Bronchial epithelial cell (primary cell): ENCODE data around the gene GADL1. TPM values are rescaled to one million over a fixed set of nuclear protein-coding genes. Genes with fewer than 3 reads are reported as not detected.

Experiments used
- DNase-seq: peaks from one replicate; pipeline ENCODE4 v3.0.0-alpha.2; 2010; ENCODE audit warnings: low read depth
- FAIRE-seq: peaks from 2 replicates; lab custom pipeline; 2011; peaks lifted over from hg19 to GRCh38; lab: Jason Lieb, UNC
- H3K27me3 ChIP-seq: 2 replicates; pipeline ENCODE4 v1.5.1; 2011; ENCODE audit warnings: low read length; ENCODE audit not compliant: control insufficient read depth, insufficient read depth
- H3K36me3 ChIP-seq: 2 replicates; pipeline ENCODE4 v1.5.1; 2011; ENCODE audit warnings: low read length; ENCODE audit not compliant: control insufficient read depth, insufficient read depth
- H3K4me3 ChIP-seq: 2 replicates; pipeline ENCODE4 v1.5.1; 2011; ENCODE audit warnings: mild to moderate bottlenecking, low read depth, low read length, control low read depth
- total RNA-seq: library from RNA; depleted of rRNA; stranded (reverse); fragments of >200 nt; gene quantifications from 2 replicates; pipeline ENCODE4 v1.2.1, GENCODE V29; 2014
- TF ChIP-seq, protein P1 (sequence below): IDR thresholded peaks from 2 replicates; pipeline ENCODE4 v1.5.1; 2011; ENCODE audit warnings: mild to moderate bottlenecking, moderate library complexity, low read length, control low read depth, inconsistent platforms; ENCODE audit not compliant: insufficient read depth, severe bottlenecking

GADL1 gene
- total RNA-seq, 1 donor from 2014 or later, result not detected

GRCh38 chr3:30779686-30780287 lies 114.7 kb downstream of the GADL1 start:
- DNase-seq, result peak; percentile 28
- no peak overlapping the region for H3K4me3 ChIP-seq
- TF ChIP-seq, protein P1, sequence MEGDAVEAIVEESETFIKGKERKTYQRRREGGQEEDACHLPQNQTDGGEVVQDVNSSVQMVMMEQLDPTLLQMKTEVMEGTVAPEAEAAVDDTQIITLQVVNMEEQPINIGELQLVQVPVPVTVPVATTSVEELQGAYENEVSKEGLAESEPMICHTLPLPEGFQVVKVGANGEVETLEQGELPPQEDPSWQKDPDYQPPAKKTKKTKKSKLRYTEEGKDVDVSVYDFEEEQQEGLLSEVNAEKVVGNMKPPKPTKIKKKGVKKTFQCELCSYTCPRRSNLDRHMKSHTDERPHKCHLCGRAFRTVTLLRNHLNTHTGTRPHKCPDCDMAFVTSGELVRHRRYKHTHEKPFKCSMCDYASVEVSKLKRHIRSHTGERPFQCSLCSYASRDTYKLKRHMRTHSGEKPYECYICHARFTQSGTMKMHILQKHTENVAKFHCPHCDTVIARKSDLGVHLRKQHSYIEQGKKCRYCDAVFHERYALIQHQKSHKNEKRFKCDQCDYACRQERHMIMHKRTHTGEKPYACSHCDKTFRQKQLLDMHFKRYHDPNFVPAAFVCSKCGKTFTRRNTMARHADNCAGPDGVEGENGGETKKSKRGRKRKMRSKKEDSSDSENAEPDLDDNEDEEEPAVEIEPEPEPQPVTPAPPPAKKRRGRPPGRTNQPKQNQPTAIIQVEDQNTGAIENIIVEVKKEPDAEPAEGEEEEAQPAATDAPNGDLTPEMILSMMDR, result peak; percentile 39
- H3K36me3 ChIP-seq, result no peaks in the 10 kb centered on the region
- no peak for FAIRE-seq
- H3K27me3 ChIP-seq, result no peaks in the 10 kb centered on the region

- no peak overlapping the region for H3K4me3 ChIP-seq
- FAIRE-seq, result no peak
- TF ChIP-seq, protein P1, result no peak
- peak; percentile 23 for DNase-seq
- no peaks in the 10 kb centered on the region for H3K36me3 ChIP-seq
- H3K27me3 ChIP-seq, result no peaks in the 10 kb centered on the region
Observed at GRCh38 chr3:30778933-30779332, 115.5 kb downstream of the GADL1 start.

GRCh38 chr3:30777426-30778113 lies 116.9 kb downstream of the GADL1 start:
- no peak overlapping the region for H3K4me3 ChIP-seq
- FAIRE-seq (peak; percentile 36), DNase-seq (no peak)
- no peaks in the 10 kb centered on the region for H3K36me3 ChIP-seq
- no peaks in the 10 kb centered on the region for H3K27me3 ChIP-seq
- TF ChIP-seq, protein P1, result no peak

DNA sequence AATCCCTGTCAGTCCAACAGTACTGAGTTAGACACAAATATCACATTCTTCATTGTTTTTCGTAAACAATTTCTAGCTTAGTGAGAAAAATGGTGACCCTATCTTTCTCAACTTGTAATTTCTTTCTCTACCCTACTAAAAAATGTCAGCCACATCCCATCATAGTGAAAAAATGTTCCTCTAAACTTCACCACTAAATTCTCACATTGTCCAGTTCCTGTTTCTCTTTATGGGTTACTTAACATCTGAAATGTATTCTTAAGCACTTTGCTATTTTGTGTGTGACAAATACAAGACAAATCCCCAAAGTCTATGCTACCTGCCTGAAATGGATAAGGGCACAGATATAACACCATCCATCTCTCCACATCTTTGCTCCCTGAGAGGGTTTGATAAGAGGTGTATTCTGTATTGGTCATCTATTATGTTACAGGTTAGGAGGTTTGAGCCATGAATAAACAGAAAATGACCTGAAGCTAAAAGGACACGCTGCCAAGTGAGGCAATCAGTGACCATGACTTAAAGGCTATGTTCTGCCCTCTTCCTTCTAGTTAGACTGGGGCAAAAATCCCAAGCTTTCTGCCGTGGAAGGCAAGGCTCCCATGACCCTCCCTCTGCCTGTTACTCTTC lies 118.2 kb downstream of the GADL1 start:
- TF ChIP-seq, protein P1, result no peak
- Histone ChIP-seq H3K36me3 (no peaks in the 10 kb centered on the region), H3K27me3 (no peaks in the 10 kb centered on the region), H3K4me3 (no peak overlapping the region)
- DNase-seq (no peak), FAIRE-seq (no peak)

DNA sequence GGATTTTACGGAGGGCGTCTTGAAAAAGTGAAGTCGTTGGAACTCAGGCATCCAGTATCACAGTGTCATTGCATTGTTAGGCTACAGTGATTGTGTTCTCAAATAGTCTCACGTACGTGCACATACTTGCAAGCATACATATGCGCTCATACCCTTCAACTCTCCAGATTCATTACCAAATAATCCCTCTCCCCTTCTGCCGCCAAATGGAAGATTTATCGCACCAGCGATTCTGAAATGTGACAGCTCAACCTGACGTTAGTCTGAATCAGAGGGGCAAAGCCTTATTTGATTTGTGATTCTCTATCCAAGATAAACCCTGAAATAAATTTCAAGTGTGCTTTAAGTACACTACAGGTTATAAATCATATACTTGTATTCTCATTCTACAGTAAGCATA lies 119.4 kb downstream of the GADL1 start:
- no peak for FAIRE-seq
- H3K36me3 ChIP-seq, result no peaks in the 10 kb centered on the region
- H3K4me3 ChIP-seq, result no peak overlapping the region
- no peaks in the 10 kb centered on the region for H3K27me3 ChIP-seq
- DNase-seq, result peak; percentile 87
- TF ChIP-seq, protein P1, result no peak
